HG03354 (cell line): ENCODE results near the gene PPP6R3.
"Not testable (repeated sequence)": the region's sequence is repeated elsewhere in the genome, so short reads cannot be mapped to it uniquely, and the experiment has no call there.

Source experiments
- ATAC-seq: cut with Tn5 transposase; IDR thresholded peaks from one replicate; pipeline ENCODE4 v1.9.1; 2021; ENCODE audit warnings: mild to moderate bottlenecking; ENCODE audit not compliant: unreplicated experiment, poor library complexity, severe bottlenecking

PPP6R3 gene

DNA sequence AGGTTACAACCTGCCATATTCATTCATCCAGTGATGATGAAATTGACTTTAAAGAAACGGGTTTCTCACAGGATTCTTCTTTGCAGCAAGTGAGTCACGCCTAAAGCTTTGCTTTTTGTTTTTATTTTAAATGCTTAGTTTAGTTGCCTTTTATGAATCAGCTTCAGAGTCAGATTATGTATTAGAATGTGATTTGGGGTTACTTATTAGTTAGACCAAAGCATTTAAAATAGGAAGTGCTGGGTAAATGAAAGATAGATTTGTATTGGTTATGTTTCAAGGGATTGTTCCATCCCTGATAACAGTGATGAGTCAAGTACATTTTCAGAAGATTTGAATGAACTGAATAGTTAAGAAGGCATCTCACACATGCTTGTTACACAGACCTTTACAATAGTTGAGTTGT lies 122.5 kb downstream of the PPP6R3 start:
- ATAC-seq: no peak

DNA sequence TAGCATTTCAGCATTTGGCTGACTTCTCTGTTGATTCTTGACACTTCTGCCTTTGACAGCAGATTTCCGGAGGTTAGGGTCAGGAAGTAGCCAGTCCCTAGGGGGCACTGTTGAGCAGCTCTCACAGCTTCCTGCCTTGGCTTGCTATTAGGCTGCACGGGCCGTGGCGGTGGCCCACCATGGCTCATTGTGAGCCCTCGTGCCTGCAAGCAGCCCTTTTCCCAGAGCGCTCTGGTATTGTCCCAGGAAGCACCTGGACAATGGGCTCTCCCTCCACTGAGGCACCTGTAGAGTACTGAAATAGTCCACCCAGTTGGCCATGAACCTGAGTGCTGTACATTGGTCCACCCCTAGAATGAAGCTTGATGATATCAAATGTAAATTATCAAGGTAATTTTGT lies 123.5 kb downstream of the PPP6R3 start:
- ATAC-seq: no peak

DNA sequence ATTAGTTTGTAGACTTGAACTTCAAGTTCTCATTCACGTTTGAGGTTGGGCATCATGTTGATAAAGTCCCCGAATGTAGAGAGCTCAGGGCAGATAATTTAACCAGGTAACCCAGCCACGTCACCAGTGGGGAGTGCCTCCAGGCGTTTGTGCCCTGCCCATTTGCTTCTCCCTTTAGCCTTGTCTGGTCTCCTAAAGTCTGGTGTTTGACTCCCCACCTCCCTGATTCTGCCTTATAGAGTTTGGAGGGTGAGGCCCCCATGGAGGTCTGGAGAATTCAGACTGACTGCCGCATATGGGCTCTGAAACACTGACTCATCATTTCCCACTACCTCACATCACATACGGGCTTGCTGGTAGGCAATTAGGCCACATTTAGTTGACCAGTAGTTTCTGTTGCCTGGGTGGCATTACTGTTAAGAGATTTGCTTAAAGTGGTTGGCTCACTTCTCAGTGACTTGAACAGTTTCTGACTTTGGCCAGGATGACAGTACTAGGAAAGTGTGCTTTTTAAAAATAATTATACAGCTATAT lies 124.5 kb downstream of the PPP6R3 start:
- no peak for ATAC-seq

DNA sequence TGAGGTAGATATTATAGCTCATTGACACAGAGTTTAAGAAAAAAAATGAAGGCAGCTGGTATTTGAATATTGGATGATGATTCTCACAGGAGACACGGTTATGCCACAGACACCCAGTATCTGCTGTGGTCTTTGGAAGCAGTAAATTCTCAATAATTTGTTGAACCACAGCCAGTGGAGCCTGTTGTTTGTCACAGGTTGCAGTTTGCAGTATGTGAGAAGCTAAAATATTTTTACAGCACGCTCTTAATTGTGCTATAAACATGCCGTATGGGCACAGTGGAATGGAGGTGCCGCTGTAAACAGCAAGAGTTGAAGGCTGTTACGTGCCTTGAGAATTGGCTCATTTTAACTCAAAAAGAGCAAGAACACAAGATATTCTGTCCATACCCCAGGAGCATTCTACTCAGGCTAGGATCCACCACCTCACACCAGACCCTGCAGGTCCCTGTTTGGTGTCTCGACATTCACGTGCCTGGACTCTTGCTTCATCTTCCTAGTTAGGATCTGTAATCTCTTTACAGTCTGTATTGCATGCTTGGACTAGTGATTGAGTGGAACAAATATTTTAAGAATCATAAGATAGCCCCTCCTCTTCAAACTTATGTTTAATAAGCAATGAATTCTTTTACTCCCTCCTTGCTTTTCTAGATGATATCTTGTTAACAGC lies 129.1 kb downstream of the PPP6R3 start:
- ATAC-seq: no peak

DNA sequence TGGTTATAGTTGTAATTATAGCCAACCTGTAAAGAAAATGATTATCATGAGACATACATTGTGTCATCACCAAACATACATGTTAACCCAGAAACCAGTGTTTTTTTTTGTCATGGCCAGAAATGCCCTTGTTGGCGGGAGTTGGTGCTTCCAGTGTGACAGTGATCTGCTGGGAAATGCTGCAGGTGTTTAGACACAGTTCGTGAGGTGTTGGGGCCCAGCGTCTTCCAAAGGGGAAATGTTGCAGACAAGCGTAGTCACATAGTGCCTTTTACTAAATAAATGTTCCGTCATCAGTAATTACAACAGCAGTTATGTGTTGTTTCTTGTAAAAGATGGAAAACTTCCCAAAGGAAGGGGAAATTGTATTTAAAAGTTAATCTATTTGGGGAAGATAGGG lies 131.2 kb downstream of the PPP6R3 start:
- ATAC-seq: no peak

DNA sequence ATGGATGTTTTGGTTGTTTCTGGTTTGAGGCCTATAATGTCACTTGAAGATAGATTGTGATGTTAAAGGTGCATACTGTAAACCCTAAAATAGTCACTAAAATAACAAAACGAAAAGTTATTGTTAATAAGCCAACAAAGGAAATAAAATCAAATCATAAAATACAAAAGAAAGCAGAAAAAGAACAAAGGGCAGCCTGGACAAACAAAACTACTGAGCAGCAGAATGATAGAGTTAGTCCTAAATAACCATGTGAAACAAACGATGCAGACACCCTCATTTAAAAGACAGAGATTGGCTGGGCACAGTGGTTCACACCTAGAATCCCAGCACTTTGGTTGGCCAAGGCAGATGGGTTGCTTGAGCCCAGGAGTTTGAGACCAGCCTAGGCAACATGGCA lies 132.9 kb downstream of the PPP6R3 start:
- no peak for ATAC-seq

DNA sequence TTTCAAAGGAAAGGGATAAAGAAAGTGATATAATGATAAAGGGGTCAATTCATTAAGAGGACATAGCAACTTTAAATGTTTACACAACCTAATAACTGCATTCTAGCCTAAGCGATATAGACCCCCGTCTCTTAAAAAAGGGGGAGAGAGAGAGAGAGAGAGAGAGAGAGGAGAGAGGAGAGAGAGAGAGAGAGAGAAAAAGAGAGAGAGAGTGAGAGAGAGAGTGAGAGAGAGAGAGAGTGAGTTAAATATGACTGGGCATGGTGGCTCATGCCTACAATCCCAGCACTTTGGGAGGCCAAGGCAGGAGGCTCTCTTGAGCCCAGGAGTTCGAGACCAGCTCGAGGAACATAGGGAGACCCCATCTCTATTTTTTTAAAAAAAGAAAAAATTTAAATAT lies 133.6 kb downstream of the PPP6R3 start:
- no peak for ATAC-seq

DNA sequence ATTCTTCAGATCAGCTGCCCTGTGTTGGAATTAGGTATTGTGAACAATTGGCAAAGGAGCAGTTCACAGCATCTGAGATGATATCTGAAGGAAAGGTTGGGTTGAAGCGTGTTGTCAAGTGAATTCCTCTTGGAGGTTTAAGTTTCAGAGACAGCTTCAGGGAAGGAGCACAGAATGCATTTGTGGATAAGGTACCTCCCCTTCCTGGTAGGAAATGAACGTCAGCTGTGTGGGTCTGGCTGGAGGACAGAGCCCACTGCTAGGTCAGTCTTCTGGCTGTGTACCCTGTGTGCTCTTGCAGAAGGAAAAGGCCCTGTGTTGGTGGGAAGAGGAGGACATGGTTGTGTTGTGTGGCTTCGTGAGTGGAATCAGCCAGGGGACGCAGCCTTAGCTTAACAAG lies 135.7 kb downstream of the PPP6R3 start:
- ATAC-seq: no peak

DNA sequence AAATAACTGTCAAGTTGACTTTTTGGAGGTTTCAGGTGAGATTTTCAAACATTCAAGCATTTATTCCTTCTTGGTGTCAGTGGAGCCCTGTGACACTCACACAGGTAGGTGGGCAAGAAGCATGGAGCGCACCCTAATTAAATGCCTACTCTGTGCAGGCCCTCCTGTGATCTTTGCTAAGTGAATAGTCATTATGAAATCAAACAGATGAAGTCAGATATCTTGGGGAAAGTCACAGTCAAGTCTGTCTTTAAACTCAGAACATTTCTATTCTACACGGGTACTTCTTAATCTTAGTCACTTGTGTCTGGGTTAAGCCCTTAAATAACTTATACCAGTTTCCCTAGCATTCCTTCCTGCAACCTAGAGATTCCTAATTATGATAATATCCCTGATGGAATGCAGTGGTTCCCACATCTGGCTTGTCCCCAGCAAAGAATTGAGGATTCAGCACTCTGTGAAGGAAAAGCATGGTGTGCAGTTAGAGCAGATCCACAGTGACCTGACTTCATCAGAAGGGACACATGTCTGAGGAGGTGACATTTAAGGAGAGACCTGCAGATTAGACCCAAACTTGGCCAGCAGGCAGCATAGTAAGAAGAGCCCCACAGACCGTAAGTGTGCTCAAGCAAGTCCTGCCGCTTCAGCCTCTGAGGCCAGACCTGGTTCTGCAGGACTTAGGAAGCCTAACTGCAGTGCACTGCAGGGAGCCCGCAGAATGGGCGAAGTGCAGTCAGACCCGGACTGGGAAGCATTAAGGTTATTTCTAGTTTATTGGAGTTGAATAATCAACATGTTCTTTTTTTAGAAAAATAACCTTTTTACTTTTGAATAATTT lies 138.5 kb downstream of the PPP6R3 start:
- ATAC-seq: no peak

DNA sequence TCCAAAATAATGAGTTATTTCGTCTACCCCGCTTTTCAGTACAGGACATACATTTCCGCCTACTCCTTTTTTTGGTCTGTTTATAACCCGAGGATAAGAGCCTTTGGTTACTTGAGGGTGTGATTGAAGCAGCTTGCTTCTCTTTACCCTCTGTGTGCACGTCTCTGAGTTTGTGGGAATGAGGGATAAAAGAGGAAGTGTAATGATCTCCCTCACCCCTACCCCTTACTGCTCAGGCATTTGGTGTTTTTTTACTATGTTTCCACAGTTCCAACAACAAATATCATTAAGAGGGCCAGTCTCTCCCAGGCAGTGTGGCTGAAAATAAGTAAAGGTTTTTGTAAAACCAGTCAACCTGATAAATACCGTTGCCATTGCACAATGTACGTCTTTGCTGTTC lies 140.6 kb downstream of the PPP6R3 start:
- no peak for ATAC-seq

DNA sequence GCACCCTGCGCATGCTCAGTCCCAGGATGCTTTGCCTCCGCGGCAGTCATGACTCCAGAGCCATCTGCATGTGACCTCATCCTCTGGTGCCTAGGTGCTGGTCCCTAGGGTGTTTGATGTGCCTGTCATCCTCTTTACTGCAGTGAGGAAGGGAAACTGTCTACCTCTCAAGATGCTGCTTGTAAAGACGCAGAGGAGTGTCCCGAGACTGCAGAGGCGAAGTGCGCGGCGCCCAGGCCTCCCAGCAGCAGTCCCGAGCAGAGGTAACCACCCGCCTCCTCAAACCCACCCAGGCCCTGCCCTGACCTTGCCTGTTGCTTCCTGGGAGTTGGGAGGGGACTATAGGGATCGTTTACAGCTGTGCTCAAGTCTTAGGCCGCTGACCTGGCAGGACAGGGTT lies 149.2 kb downstream of the PPP6R3 start:
- ATAC-seq: no peak

DNA sequence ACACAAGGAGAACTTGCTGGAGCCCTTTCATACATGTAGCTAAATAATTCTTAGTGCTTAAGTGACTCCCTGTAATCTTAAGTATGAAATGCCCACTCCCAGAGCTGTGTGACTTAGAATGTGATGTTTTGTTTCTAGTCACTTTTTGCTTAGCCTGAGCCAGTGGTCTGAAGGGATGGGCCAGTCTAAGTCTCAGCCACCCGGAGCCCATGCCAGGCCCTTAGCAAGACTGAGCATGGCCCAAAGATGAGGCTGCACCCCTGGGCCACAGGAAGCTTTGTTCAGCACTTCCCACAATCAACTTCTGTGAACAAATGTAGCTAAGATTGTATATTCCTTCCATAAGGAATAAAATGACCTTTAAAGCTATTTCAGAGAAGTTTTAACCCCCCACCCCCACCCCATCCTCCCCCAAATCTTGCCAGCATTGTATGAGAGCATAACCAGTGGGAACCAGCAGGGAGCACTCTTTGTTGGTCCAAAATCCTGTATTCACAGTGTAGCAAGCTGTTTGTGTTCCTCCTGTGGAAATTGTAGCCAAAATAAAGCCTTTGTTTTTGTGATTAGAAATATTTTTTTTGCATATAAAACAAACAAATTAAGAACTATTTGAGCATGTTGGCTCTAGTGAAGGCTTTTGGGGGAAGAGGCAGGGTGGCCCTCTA lies 150.0 kb downstream of the PPP6R3 start:
- ATAC-seq: no peak

DNA sequence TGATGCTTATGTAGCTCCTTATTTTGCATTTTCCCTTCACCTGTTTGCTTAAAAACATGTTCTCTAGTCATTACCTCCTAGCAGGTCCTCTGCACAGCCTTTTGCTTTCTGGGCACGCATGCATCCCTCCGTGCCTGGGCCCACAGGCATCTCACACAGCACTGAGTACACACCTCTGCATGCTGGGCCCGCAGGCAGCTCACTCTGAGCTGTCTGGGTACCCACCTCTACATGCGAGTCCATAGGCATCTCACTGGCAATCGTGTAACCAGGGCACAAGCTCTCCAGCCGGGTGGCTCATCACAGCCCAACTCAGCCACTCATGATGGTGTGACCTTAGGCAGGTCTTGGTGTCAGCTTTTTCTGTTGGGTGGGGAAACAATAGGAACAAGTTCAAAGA lies 155.1 kb downstream of the PPP6R3 start:
- no peak for ATAC-seq

DNA sequence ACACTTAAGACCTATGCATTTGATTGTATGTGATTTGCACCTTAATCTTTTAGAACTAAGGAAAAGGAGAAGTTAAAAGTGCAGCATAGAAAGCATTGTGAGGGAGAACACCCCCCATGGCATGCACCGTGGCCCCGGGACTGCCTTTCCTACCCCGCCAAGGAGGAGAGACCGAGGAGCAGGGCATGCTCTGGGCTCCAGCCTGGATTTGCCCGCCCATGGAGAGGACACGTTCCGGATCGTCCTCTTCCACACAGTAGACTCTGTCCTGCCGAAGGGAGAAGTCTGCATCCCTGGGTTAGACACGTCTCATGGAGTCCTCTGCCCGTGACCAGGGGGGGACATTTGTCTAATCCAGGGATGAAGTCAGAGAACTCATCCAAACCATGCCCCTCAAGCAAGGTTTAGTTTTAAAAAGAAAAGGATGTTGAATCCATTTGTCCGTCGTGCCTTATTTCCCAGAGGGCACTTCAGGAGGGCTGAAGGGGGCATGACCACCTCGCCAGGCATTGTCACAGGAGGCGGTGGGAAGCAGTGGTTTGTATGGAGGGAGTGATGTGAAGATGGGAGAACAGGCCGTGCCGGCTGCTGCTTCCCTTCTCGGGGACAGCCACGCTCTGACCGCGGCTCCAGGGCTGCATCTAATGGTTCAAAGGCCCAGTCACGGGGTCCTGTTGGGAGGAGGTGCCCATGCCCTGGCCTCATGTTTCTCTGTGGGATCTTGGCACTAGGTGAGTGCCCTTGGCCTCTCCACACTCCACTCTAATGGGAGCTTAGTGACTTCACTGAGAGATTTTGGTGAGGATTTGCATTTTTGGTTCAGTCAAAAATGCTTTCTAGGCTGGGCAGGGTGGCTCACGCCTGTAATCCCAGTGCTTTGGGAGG lies 157.6 kb downstream of the PPP6R3 start:
- no peak for ATAC-seq

DNA sequence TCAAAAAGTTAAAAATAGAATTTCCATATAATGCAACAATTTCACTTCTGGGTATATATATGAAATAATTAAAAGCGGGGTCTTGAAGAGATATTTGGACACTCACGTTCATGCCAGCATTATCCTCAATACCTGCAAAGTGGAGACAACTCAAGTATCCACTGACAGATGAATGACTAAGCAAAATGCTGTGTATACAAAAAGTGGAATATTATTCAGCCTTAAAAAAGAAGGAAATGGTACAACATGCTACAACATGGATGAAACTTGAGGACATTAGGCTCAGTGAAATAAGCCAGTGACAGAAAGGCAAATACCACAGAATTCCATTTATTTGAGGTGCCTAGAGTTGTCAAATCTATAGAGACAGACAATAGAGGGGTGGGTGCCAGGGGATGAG lies 161.3 kb downstream of the PPP6R3 start:
- ATAC-seq: no peak

DNA sequence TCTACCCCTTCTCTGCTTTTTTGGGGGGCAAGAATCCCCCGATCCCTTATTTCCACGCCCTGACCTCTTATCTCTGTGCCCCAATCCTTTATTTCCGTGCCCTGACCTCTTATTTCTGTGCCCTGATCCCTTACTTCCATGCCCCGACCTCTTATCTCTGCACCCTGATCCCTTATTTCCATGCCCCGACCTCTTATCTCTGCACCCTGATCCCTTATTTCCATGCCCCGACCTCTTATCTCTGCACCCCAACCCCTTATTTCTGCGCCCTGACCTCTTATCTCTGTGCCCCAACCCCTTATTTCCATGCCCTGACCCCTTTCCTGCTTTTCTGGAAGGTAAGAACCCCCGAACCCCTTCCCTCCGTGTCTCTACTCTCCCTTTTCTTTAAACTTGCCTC lies 163.2 kb downstream of the PPP6R3 start:
- ATAC-seq: not testable (repeated sequence)

DNA sequence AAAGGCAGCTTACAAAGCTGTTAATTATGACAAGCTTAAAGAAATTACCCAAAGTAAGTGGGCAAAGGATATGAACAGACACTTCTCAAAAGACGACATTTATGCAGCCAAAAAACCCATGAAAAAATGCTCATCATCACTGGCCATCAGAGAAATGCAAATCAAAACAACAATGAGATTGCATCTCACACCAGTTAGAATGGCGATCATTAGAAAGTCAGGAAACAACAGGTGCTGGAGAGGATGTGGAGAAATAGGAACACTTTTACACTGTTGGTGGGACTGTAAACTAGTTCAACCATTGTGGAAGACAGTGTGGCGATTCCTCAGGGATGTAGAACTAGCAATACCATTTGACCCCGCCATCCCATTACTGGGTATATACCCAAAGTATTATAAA lies 164.5 kb downstream of the PPP6R3 start:
- ATAC-seq: not testable (repeated sequence)

DNA sequence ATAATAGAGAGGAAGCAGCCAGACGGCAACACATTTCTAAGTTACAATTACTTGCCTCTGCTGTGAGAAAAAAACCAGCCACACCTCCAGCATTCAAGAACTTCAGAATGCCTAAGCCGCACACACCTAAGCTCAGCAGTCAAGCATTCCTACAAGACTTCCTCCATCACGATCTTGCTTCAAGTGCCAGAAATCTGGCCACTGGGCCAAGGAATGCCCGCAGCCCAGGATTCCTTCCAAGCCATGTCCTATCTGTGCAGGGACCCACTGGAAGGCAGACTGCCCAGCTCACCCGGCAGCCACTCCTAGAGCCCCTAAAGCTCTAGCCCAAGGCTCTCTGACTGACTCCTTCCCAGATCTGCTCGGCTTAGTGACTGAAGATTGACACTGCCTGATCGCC lies 165.7 kb downstream of the PPP6R3 start:
- not testable (repeated sequence) for ATAC-seq

DNA sequence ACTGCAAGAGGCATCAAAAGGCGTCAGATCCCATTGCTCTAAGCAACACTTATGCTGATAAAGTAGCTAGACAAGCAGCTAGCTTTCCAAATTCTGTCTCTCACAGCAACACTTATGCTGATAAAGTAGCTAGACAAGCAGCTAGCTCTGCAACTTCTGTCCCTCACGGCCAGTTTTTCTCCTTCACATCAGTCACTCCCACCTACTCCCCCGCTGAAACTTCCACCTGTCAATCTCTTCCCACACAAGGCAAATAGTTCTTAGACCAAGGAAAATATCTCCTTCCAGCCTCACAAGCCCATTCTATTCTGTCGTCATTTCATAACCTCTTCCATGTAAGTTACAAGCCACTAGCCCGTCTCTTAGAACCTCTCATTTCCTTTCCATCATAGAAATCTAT lies 168.3 kb downstream of the PPP6R3 start:
- not testable (repeated sequence) for ATAC-seq

DNA sequence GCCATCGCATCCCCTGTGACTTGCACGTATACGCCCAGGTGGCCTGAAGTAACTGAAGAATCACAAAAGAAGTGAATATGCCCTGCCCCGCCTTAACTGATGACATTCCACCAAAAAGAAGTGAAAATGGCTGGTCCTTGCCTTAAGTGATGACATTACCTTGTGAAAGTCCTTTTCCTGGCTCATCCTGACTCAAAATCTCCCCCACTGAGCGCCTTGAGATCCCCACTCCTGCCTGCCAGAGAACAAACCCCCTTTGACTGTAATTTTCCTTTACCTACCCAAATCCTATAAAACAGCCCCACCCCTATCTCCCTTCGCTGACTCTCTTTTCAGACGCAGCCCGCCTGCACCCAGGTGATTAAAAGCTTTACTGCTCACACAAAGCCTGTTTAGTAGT lies 171.8 kb downstream of the PPP6R3 start:
- ATAC-seq: not testable (repeated sequence)
